HG03442 (cell line): ENCODE results near the gene BORCS8.
"Not testable (repeated sequence)": the region's sequence is repeated elsewhere in the genome, so short reads cannot be mapped to it uniquely, and the experiment has no call there.

Source experiments
- ATAC-seq: cut with Tn5 transposase; IDR thresholded peaks from one replicate; pipeline ENCODE4 v1.9.1; 2021; ENCODE audit warnings: mild to moderate bottlenecking, moderate library complexity; ENCODE audit not compliant: unreplicated experiment

Gene BORCS8

GRCh38 chr19:19152668-19153384, 39.1 kb downstream of the BORCS8 start:
- no peak for ATAC-seq

DNA sequence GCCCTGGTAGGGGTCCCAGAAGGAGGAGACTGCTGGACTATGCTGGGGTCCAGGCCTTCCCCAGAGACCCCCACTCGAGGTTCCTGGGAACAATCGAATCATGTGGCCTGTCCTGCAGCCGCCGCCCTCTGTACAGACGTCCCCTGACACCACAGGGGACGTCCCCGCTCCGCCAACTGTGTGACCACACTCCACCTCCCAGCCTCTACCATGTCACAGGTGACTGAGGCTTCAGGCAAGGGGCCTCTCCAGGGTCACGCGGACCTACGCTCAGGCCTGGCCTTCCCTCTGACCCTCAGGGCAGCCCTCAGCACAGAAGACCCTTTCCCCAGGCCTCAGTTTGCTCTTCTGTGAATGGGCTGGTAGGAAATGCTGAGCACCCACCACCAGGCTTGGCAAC, 40.5 kb downstream of the BORCS8 start:
- peak; percentile 48 for ATAC-seq

DNA sequence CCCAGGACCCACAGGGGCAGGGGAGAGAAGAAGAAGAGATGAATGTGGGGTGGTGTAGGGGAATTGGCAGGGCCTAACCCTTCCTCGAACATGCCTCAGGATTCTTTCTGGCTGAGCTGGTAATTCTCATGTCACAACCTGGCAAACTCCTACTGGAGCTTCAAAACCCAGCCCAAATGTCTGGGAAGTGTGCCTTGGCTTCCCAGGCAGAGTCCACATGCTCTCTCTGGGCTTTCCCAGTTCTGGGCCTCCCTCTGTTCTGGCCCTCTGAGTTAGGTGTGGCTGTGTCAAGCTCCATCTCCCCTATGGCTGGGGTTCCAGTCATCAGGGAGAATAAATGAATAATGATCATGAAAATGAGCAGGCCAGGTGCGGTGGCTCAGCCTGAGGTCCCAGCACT, 42.5 kb downstream of the BORCS8 start:
- no peak for ATAC-seq

- ATAC-seq: not testable (repeated sequence)
Measured at GRCh38 chr19:19148504-19148903, 43.4 kb downstream of the BORCS8 start.

- ATAC-seq: no peak
Measured at GRCh38 chr19:19147344-19147743, 44.6 kb downstream of the BORCS8 start.

- no peak for ATAC-seq
Measured at GRCh38 chr19:19146865-19147264, 45.1 kb downstream of the BORCS8 start.

DNA sequence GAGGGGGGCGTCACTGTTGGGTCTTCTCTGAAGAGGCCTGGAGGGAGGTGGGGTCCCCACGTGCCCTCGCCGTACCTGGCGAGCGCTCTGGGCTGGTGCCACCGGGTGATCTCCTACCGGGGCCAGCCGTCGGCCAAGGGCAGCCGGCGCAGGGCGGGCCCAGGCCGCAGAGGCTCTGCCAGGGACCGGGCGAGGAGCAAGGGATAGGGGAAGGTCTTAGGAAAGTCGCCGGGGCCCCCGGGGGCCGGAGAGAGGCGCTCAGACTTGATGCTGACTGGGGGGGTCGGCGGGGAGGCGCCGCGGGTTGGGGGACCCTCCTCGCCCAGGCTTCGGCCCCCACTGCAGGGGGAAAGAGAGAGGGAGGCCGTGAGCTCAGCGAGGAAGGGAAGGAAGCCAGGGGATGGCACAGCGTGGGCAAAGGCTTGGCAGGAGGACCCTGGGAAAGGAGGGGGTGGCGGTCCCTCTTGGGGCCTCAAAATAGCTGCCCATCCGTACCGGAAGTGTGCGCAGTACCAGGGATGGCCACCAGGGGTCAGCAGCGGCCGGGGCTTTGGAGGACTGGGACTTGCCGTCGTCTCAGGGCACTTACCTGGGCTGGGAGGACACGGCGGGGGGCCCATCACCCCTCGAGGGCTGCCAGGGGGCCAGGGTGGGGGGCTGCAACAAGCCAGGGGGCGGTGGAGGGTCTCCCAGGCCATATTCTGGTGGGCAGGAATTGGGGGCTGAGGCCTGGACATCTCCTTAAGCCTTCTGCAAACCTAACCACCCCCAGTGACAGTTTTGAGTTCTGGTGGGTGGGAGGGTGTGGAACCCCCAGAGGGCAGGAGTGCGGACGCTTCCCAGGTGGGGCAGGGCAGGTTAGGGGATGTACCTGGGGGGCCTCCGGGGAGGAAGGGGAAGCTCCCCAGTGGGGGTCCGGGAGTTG, 46.0 kb downstream of the BORCS8 start:
- ATAC-seq: no peak

GRCh38 chr19:19145281-19145680, 46.7 kb downstream of the BORCS8 start:
- ATAC-seq: no peak

- ATAC-seq: no peak
Measured at GRCh38 chr19:19142347-19142746, 49.6 kb downstream of the BORCS8 start.

DNA sequence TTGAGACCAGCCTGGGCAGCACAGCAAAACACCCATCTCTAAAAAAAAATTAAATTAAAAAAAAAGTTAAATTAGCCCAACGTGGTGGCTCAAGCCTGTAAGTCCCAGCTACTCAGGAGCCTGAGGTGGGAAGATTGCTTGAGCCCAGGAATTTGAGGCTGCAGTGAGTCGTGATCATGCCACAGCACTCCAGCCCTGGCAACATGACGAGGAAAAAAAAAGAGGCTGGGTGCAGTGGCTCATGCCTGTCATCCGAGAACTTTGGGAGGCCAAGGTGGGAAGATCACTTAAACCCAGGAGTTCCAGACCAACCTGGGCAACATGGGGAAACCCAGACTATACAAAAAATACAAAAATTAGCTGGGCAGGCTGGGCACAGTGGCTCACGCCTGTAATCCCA, 51.5 kb downstream of the BORCS8 start:
- ATAC-seq: no peak

DNA sequence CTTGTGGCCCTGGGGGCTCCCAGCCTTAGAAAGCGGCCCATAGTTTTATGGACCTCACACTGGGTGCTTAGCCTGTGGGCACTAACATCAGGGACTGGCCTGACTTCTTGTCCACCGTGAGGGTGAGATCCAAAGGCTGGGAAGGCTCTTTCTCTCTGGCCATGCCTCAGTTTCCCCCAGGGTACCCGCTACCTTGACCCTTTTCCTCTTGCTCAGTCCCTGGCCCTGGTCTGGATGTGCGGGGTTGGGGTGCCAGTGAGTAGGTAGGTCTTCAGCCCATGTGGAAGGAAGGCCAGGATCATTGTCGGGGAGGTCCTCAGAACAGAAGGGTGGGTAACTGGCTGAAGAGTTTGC, 52.1 kb downstream of the BORCS8 start:
- no peak for ATAC-seq

DNA sequence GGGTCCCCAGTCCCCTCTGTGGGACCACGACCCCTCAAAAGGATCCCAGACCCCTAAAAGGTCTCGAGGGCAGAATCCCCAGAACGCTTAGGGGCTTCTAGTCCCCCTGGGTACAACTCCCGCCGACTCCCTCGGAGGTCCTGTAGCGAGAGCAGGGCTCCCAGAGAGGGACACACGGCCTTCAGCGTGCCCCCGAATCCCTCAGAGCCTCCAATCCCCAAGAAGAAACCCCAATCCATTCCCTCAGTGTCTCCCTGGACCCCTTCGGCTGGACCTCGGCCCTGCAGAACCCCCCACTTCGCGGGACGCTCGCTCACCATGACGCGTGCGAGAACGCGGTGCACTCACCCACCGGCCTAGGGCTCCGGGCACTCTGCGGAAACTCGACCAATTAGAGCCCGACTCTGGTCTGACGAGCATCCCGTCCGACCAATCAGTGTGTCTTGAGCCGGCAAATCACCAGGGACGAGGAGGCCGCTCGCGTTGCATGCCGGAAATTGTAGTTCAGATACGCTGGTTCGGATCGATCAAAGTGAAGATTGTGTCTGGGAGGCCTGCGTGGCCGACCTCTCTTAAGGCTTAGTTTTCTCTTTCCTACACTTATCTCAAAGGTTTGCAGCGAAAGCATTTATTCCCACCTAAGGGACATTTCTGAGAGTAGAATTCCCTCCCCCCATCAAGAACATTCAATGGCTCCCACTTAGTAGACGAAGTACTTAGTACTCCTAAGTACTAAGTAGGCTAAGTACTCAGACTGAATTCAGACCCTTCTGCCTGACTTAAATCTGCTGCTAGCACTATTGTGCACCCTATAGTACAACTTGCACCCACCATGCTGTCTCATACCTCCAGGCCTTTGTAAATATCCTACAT, 53.6 kb downstream of the BORCS8 start, which contains the start of gene TMEM161A:
Gene TMEM161A (minus strand): TSS at position 370 of the 873 bp plus-strand sequence. CDS start 50 bp downstream, at position 320.
- peak; percentile 95 for ATAC-seq

GRCh38 chr19:19137556-19138108, 54.3 kb downstream of the BORCS8 start:
- peak; percentile 3 for ATAC-seq

GRCh38 chr19:19135713-19136112, 56.2 kb downstream of the BORCS8 start:
- not testable (repeated sequence) for ATAC-seq

GRCh38 chr19:19134687-19135158, 57.2 kb downstream of the BORCS8 start:
- ATAC-seq: no peak

DNA sequence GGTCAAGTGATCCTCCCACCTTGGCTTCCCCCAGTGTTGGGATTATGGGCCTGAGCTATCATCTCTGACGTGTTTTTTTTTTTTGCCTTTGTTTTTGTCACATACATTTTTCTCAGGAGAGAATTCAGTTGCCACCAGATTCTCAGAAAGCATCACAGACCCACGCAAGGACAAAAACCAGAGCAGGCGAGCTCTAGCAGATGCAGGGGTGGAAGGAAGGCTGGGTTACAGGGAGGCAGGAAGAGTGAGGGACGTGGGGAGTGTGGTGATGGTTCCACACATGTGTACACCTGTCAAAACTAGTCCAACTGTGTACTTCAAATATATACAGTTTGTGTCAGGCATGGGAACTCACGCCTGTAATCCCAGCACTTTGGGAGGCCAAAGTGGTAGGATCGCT, 58.0 kb downstream of the BORCS8 start:
- ATAC-seq: no peak

DNA sequence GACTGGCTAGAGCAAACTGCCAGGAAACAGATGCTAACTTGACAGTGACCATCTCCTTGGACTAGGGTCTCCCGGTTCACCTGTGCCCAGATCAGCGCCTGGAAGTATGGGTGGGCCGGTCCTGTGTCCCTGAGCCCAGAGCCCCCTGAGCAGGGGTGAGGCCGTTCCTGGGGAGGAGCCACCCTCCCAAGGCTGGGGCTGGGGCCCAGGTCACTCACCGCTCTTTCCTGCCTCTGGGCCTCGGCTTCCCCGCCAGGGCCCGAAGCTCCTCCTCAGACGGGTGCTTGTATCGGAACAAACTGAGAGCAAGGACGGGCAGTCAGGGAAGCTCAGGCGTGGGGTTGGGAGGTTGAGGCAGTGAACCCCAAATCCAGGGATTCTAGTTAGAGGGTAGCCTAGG, 59.0 kb downstream of the BORCS8 start:
- no peak for ATAC-seq

GRCh38 chr19:19131989-19132388, 60.0 kb downstream of the BORCS8 start:
- no peak for ATAC-seq
